Measurements from ENCODE around the gene GAMT.

DNA sequence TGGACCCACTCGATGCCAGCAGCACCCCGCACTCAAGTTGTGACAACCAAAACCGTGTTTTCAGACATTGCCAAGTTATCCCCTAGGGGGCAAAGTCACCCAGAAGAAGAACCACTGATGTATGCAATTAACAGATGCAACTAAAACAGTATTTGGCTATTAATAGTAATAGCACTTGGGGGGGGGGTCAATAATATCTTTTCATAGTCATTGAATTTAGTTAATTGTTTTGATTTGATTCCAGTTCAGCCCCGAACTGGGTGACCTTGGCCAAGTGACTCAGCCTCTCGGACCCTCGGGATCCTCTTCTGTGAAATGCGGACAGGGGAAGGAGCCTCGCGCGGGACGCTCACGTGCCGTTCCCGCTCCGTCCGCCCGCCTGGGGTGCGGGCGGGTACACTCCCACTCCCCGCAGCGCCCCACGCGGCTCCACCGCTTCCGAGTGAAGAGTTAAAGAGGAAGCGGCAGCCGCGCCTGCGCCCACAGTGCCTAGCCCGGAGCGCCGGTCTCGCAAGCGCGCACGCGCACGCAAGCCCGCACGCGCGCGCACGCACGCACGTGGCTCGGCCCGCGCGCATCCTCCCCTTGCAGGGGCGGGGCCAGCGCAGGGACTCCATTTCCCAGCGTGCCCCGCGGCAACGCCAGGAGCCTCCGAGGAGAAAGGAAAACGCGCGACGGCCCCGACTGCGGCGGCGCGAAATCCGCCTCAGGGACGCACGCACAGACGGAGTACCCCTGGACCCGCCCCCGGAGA lies 5.6 kb upstream of the GAMT start:
- TF ChIP-seq SUZ12 (IDR thresholded peaks at IDR 0.05) (no peak), BHLHE40 (IDR thresholded peaks at IDR 0.05; ENCODE audit: borderline replicate concordance) (no peak), FOXM1 (IDR thresholded peaks at IDR 0.05; ENCODE audit: borderline replicate concordance) (no peak), LEF1 (IDR thresholded peaks at IDR 0.05; ENCODE audit: borderline replicate concordance) (no peak), SP1 (IDR thresholded peaks at IDR 0.05) (no peak)
